GM12874 (cell line): Measurements from ENCODE around the gene DDX51.

Source experiments
- TF ChIP-seq, protein P1 (sequence below): IDR thresholded peaks from 2 replicates; pipeline ENCODE4 v1.5.1; 2011; ENCODE audit warnings: low read depth, mild to moderate bottlenecking, control low read depth, low read length, moderate library complexity; ENCODE audit not compliant: insufficient read depth

DDX51 gene

DNA sequence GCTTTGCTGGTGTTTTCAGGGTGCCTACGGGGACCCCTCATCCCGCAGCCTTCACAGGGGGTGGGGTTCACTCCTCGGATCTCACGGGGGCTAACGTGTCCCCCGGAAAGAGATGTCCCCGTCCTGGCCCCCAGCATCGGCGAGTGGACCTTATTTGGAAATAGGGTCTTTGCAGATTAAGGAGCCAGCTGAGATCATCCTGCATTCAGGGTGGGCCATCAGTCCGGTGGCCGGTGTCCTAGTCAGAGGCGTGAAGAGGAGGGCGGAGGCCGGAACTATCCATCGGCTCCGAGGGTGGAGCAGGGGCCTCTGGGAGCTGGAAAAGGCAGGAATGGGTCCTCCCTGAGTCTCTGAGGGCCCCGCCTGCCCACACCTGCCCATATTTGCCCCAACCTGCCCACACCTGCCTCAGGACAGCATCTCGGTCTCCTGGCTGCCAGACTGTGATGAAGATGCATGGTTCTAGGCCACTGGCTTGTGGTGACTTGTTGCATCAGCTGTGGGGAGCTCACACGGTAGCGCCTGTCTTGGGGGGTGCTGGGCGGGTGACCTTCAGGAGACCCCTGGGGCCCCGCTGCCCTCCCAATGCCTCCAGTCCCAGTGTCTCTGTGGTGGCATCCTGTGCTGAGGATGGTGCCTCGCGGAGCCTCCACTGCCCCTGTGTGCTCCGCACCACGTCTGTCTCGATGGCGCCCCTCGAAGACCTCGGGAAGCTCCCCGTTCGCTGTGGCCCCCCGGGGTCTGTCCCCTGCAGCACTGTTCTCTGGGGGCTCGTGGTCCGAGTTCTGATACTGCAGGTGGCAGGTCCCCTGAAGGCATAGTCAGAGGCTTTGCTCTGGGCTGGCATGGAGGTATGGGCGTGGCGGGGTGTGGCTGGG is 14.8 kb upstream of the DDX51 start:
- TF ChIP-seq, protein P1, sequence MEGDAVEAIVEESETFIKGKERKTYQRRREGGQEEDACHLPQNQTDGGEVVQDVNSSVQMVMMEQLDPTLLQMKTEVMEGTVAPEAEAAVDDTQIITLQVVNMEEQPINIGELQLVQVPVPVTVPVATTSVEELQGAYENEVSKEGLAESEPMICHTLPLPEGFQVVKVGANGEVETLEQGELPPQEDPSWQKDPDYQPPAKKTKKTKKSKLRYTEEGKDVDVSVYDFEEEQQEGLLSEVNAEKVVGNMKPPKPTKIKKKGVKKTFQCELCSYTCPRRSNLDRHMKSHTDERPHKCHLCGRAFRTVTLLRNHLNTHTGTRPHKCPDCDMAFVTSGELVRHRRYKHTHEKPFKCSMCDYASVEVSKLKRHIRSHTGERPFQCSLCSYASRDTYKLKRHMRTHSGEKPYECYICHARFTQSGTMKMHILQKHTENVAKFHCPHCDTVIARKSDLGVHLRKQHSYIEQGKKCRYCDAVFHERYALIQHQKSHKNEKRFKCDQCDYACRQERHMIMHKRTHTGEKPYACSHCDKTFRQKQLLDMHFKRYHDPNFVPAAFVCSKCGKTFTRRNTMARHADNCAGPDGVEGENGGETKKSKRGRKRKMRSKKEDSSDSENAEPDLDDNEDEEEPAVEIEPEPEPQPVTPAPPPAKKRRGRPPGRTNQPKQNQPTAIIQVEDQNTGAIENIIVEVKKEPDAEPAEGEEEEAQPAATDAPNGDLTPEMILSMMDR, result no peak

DNA sequence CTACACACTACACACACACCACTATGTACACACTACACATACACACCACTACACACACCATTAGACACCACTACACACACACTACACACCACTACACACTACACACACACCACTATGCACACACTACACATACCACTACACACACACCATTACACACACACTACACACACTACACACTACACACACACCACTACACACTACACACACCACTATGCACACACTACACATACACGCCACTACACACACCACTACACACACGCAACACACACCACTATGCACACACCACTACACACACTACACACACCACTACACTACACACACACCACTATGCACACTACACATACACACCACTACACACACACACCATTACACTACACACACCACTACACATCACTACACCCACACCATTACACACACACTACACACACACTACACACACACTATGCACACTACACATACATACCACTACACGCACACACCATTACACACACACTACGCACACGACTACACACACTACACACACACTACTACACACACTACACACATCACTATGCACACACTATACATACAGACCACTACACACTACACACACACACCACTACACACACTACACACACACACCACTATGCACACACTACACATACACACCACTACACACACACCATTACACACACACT is 13.8 kb upstream of the DDX51 start:
- TF ChIP-seq, protein P1, result no peak

DNA sequence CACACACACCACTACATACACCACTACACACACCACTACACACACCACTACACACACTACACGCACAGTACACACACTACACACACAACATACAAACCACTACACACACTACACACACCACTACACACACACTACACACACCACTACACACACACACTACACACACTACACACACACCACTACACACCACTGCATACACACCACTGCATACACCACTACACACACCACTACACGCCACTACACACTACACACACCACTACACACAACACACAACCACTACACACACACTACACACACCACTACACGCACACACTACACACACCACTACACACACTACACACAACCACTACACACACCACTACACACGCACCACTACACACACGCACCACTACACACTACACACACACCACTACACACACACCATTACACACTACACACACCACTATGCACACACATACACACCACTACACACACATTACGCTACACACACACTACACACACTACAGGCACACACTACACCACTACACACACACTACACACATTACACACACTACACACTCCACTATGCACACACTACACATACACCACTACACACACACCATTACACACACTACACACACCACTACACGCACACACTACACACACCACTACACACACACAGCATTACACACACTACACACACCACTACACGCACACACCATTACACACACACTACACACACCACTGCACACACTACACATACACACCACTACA is 12.6 kb upstream of the DDX51 start:
- TF ChIP-seq, protein P1, result no peak

DNA sequence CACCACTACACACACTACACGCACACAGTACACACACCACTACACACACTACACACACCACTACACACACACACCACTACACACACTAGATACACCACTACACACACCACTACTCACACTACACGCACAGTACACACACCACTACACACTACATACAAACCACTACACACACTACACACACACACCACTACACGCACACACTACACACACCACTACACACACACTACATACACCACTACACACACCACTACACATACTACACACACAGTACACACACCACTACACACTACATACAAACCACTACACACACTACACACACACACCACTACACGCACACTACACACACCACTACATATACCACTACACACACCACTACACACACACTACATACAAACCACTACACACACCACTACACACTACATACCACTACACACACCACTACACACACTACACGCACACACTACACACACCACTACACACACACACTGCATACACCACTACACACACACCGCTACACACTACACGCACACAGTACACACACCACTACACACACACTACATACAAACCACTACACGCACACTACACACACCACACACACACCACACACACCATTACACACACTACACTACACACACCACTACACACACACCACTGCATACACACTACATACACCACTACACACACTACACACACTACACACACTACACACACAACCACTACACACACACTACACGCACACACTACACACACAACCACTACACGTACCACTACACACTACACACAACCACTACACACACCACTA is 11.9 kb upstream of the DDX51 start:
- TF ChIP-seq, protein P1, result no peak

DNA sequence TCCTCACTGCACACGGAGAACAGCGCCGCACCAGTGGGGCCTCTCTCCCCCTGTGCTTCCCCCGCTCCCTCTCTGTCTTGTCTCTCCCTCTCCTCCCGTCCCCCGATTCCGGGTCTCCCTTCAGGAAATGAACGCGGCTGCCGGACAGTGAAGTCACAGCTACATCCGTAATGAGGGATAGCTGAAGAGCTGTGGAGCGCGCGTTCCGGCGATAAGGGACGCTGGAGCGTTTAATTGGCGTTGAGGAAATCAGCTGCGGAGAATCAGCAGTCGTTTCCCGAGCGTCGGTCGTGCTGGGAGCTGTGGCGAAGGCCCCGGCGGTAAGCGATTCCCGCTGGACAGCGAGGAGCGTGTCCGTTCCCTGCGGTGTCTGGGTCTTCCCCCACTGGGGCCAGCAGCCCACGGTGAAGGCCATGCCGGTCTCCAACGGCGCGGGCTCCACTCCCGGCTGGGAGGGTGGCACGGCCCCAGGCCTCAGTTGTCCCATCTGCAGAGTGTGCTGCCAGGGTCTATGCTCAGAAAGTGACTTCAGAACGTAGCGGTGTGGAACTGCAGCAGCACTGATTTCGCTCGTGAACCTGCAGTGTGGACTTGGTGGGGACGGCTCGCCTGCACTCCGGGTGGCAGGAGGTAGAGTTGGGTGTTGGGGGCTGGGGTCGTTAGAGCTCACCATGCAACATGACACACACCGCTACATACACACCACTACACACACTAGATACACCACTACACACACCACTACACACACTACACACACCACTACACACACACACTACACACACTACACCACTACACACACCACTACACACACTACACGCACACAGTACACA is 11.0 kb upstream of the DDX51 start:
- TF ChIP-seq, protein P1, result no peak

DNA sequence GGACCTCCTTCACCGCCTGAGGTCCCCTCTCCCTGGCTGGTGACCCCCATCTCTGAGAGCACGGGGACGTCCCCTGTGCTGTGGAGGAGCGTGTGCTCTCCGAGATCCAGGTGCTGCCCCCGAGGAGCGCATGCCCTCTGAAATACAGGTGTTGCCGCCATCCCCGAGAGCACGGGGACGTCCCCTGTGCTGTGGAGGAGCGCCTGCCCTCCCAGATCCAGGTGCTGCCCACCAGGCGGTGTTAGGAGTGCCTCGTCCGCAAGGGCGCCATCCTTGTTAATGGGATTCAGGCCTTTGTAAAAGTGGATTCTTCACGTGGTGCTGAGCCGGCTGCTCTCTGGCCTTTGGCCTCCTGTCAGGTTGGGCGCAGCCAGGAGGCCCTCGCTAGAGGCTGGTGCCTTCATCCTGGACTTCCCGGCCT is 10.2 kb upstream of the DDX51 start:
- TF ChIP-seq, protein P1, result no peak
